ENCODE results near the gene FOXN3.

The FOXN3 gene

DNA sequence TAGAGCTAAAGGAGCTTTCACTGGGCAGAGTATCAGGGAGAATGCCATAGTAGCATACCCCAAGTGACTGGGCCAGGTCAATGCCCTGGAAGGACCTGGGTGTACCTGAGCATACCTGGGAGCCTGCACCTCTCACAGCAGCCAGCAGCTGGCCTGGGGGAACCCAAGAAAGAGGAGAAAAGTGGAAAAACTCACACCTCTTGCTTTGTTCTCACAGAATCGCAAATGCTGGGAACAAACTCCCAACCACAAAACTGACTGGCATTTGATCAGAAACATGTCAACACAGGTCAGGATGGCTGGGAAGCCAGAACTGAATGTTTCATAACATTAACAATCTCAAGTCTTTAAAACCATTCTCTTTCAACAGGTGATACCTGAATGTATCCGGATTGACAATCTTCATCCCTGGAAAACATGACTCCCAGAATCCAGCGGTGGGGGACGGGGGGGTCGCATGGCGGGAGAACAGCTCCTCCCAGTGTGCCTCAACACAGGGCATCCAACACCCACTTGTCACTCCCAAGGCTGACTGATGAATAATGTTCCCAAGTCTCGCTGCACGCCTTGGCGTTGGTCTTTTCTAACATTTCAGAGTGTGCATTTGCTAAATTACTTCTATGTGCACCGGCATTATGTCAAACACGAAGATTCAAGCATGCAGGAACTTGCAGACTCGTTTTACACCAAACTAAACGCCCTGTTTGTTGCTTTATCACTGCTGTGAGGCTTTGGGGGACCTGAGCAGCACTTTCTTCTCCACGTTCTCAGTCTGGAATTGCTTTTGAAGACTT lies 7.9 kb downstream of the FOXN3 start:
- no peak for DNase-seq (ENCODE audit: low spot score)

DNA sequence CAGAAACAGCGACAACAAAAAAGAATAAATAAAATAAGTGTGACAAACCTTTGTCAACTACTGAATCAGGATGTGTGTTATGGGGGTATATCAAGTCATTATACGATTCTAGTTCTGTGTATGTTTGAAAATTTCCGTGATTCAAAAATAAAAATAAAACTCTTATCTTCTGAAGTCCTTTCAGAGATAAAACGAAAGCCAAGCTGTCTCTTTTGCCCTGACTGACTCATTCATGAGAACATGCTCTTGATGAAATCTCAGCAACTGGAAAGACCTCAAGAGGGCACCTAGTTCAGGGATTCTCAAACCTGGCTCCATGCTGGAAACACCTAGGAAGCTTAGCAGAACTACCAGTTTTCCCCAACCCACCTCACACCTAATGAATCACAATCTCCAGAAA lies 9.2 kb downstream of the FOXN3 start:
- DNase-seq (ENCODE audit: low spot score), result no peak

DNA sequence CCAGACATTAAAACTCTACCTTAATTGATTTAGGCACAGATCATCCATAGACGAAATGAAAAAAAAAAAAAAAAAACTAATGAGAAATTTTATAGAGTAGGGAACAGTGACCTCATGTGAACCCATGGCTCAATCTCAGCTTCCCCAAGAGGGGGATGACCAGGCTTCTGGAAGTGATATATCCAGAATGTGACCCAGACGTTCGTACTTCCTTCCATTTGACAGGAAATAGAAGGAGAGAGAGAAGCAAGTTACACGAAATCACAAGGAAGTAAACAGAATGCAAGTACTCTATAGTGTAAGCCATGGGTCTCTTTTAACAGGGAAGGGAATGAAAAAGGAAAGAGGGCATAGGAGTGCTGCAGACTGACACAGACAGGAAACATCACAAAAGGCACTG lies 10.1 kb downstream of the FOXN3 start:
- no peak for DNase-seq (ENCODE audit: low spot score)

DNA sequence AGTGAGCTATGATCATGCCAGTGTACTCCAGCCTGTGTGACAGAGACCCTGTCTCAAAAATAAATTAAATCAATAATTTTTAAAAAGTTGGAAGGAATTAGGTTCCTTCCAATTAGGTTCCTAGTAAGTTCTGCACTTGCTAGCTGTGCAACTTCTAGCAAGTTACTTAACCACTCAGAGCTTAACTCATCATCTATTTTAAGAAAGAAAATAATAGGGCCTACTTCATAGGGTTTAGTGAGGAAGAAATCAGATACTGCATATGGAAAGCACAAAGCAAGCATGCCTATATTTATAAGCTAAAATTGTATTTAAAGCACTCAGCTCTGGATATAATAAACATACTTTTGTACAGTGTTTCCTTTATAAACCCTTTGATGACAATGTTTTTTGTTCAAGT lies 10.7 kb downstream of the FOXN3 start:
- DNase-seq (ENCODE audit: low spot score), result no peak

- DNase-seq (ENCODE audit: low spot score), result no peak
Observed at GRCh38 chr14:89405712-89406111, 11.3 kb downstream of the FOXN3 start.

DNA sequence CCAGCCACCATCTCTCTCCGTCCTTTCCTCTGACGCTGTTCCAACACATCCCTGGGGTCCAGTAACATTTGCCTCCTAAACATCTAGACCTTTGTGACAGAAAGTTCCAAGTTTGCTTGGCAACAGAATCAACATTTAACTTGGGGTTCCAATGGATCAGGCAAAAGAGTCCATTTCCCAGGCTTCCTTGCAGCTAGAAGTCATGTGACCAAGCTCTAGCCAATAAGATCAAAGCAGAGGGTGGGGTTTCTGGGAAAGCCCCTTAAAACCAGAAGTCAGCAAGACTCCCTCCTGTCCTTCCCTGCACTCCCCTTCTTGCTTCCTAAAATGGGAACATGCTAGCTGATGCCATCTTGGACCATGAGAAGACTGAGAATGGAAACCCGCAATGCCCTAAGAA lies 14.7 kb downstream of the FOXN3 start:
- DNase-seq (ENCODE audit: low spot score), result no peak

DNA sequence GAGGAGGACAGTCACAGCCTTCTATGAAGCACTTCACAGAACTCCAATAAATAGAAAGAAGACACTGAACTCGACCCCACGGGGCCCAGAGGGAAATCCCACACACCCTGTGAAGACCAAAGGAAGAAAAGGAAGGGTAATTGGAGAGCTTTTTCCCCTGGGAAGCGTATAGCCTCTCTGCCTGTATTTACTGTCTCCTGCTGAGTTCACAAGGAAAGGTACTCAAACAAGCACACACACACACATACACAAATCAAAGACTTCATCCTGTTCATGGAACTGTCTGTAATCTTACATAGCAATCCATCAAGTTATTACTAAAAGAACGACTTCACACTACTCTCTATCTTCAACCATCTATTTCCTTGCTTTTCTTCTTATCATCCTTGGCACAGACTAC lies 15.3 kb downstream of the FOXN3 start:
- no peak for DNase-seq (ENCODE audit: low spot score)

DNA sequence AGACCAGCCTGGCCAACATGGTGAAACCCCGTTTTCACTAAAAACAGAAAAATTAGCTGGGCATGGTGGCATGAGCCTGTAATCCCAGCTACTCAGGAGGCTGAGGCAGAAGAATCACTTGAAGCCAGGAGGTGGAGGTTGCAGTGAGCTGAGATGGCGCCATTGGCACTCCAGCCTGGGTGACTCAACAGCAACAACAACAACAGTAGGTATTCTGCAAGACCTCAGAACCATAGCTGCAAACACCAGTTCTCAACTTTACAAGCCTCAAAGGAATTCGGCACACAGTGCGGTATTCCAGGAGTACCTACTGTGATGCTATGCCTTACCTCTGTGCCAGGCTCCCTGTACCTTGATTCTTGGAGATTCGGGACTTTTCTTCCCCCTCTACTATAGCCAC lies 15.8 kb downstream of the FOXN3 start:
- DNase-seq (ENCODE audit: low spot score), result no peak

DNA sequence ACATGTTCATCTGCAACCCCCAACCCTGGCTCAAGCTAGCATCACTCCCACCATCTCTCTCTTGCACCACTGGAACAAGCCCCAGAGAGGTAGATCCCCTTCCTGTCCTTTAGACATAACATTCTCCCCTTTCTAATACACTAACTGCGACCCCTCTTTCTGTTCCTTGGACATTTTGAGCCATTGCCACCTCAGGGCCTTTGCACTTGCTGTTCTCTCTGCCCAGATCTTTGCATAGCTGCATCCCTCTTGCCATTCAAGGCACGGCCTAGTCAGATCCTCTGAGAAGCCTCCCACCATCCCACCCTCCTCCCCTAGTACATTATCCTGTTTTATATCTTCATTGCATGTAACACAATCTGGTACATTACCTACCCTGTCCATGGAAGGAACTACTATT lies 16.5 kb downstream of the FOXN3 start:
- DNase-seq (ENCODE audit: low spot score), result no peak

- DNase-seq (ENCODE audit: low spot score), result peak; percentile 13
Observed at GRCh38 chr14:89399594-89400068, 17.4 kb downstream of the FOXN3 start.

GRCh38 chr14:89399157-89399556 lies 17.9 kb downstream of the FOXN3 start:
- no peak for DNase-seq (ENCODE audit: low spot score)

- DNase-seq (ENCODE audit: low spot score), result no peak
Observed at GRCh38 chr14:89397569-89398230, 19.3 kb downstream of the FOXN3 start.

DNA sequence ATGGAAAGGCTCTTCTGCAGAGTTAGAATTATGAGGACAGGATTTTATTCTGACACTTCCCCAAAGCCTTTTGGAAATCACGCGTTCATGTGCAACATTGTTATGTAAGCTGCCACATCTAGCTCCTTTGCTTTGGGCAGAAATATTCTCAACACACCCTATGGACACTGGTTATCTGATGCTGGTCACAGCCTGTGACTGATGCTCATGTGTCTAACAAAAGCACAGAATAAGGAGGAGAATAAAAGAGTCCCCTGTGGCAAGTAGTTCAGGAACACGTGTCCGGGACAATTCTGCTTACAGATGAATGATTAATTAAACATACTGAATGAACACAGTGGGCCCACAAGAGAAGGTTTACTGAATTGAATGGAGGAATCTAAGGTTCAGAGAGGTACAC lies 22.1 kb downstream of the FOXN3 start:
- DNase-seq (ENCODE audit: low spot score), result no peak

- DNase-seq (ENCODE audit: low spot score), result no peak
Observed at GRCh38 chr14:89393222-89393745, 23.7 kb downstream of the FOXN3 start.

DNA sequence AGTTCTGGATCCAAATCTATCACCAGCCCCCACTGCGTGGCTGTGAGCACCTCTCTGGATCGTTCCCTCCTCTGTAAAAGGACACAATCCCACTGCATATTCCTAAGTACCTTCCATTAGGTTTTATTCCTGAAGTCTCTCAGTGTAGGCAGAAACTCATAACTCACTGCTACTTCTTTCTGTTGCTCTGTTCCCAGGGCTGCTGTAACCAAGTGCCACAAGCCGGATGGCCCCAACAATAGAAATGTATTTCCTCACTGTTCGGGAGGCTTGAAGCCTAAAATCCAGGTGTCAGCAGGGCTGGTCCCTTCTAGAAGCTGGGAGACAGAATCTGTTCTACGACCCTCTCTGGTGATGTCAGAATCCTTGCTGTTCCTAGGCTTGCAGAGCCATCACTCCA lies 24.9 kb downstream of the FOXN3 start:
- DNase-seq (ENCODE audit: low spot score), result no peak

DNA sequence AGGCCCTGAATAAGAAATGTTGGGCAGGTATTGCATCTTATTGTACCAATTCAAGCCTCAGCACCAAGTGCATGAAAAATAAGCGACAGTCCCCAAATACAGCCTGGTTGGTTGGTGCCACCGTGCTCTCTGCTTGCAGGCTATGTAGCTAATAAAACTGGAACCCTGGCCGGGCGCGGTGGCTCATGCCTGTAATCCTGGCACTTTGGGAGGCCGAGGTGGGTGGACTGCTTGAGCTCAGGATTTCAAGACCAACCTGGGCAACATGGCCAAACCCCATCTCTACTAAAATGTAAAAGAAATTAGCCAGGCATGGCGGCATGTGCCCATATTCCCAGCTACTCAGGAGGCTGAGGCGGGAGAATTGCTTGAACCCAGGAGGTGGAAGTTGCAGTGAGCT lies 25.5 kb downstream of the FOXN3 start:
- DNase-seq (ENCODE audit: low spot score), result no peak

DNA sequence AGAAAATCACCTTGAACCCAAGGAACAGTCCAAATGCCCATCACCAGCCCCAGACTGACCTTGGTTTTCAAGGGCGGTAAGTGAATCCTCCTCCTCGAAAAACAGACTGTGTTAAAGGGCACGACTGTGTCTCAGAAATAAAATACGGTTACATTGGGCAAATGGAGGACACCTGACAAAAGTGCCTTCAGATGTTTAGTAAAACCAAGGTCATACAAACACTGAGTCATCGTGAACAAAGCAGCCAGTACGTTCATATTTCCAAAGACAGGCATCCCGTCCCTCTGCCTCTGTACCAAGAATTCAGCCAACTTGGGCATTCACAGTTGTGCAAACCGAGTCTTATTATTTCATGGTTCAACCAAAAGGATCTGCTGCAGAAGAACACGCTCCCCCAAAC lies 25.9 kb downstream of the FOXN3 start:
- DNase-seq (ENCODE audit: low spot score), result no peak

- no peak for DNase-seq (ENCODE audit: low spot score)
Observed at GRCh38 chr14:89388853-89389252, 28.2 kb downstream of the FOXN3 start.

GRCh38 chr14:89387922-89388685 lies 28.9 kb downstream of the FOXN3 start:
- DNase-seq (ENCODE audit: low spot score), result no peak

GRCh38 chr14:89386212-89386886 lies 30.7 kb downstream of the FOXN3 start:
- no peak for DNase-seq (ENCODE audit: low spot score)

GRCh38 chr14:89384636-89385035 lies 32.4 kb downstream of the FOXN3 start:
- DNase-seq (ENCODE audit: low spot score), result no peak

- no peak for DNase-seq (ENCODE audit: low spot score)
Observed at GRCh38 chr14:89384023-89384422, 33.0 kb downstream of the FOXN3 start.

All from COLO829 (cell line).